CD4-positive, alpha-beta memory T cell (primary cell): ENCODE data around the gene TUBGCP2. TPM values are rescaled to one million over a fixed set of nuclear protein-coding genes. Genes with fewer than 3 reads are reported as not detected.
A peak's percentile ranks its signal among the peaks of the same experiment; 100 is the strongest.

Source experiments
- CTCF ChIA-PET: fragments of 350-600 bp; sonication (Branson Sonifier 250); formaldehyde crosslinking; loops from one replicate; lab custom pipeline; 2021; ENCODE audit warnings: inconsistent platforms; ENCODE audit not compliant: partially characterized antibody; lab: Charles Lee
- POLR2A ChIA-PET: fragments of 350-600 bp; sonication (Branson Sonifier 250); formaldehyde crosslinking; loops from one replicate; lab custom pipeline; 2021; ENCODE audit not compliant: partially characterized antibody; lab: Charles Lee
- DNase-seq, 5 donors: peaks; one replicate each; pipeline versions ENCODE4 v3.0.0 to v3.0.0-alpha.2; 2020 to 2022; ENCODE audit warnings: mixed read lengths in 1 of 5
- H3K27ac ChIP-seq: one replicate; pipeline ENCODE4 v1.7.0; 2013; ENCODE audit warnings: low read depth, low read length
- H3K27me3 ChIP-seq: 2 replicates; pipeline ENCODE4 v1.7.0; 2013; ENCODE audit warnings: mild to moderate bottlenecking, low read length, moderate library complexity; ENCODE audit not compliant: insufficient read depth
- H3K36me3 ChIP-seq: 2 replicates; pipeline ENCODE4 v1.7.0; 2013; ENCODE audit warnings: mild to moderate bottlenecking, low read length, moderate library complexity; ENCODE audit not compliant: insufficient read depth
- H3K4me1 ChIP-seq: 2 replicates; pipeline ENCODE4 v1.7.0; 2013; ENCODE audit warnings: mild to moderate bottlenecking, low read length, moderate library complexity; ENCODE audit not compliant: insufficient read depth
- H3K4me3 ChIP-seq, 2 donors: one replicate each; pipeline ENCODE4 v1.7.0; 2013; ENCODE audit warnings: low read length in 2 of 2, mild to moderate bottlenecking in 1 of 2
- H3K9me3 ChIP-seq, 2 donors: one replicate each; pipeline ENCODE4 v1.7.0; 2013; ENCODE audit warnings: low read length in 2 of 2, control low read depth in 1 of 2; ENCODE audit not compliant: control insufficient read depth in 1 of 2
- H3K27ac Mint-ChIP-seq, 7 donors: one replicate each; pipeline ENCODE4 v1.8.0; 2020 to 2021; ENCODE audit warnings: mixed read lengths in 7 of 7, mild to moderate bottlenecking in 6 of 7, inconsistent platforms in 3 of 7, moderate library complexity in 3 of 7
- H3K27me3 Mint-ChIP-seq, 2 donors: one replicate each; pipeline ENCODE4 v1.8.0; 2020 to 2021; ENCODE audit warnings: mixed read lengths in 2 of 2
- H3K36me3 Mint-ChIP-seq, 2 donors: one replicate each; pipeline ENCODE4 v1.8.0; 2020 to 2021; ENCODE audit warnings: mixed read lengths in 2 of 2, inconsistent platforms in 1 of 2, mild to moderate bottlenecking in 1 of 2
- H3K4me1 Mint-ChIP-seq, 4 donors: one replicate each; pipeline ENCODE4 v1.8.0; 2020 to 2021; ENCODE audit warnings: mixed read lengths in 4 of 4, mild to moderate bottlenecking in 1 of 4
- H3K4me3 Mint-ChIP-seq, 8 donors: one replicate each; pipeline ENCODE4 v1.8.0; 2020 to 2021; ENCODE audit warnings: mixed read lengths in 8 of 8, mild to moderate bottlenecking in 7 of 8, moderate library complexity in 6 of 8, inconsistent platforms in 3 of 8
- H3K9me3 Mint-ChIP-seq, 8 donors: one replicate each; pipeline ENCODE4 v1.8.0; 2020 to 2021; ENCODE audit warnings: mixed read lengths in 8 of 8, mild to moderate bottlenecking in 5 of 8, inconsistent platforms in 3 of 8, moderate library complexity in 1 of 8
- intact Hi-C: fragments of 100-400 bp; cut with micrococcal nuclease; formaldehyde crosslinking; loops from one replicate; pipeline ENCODE4 v1.15.1; 2023
- polyA plus RNA-seq, 2 donors: library from polyadenylated mRNA; unstranded; fragments of 300-500 nt; fragmentation: Illumina TruSeq; gene quantifications; one replicate each; pipeline ENCODE4 v1.2.3, GENCODE V29; 2021
- total RNA-seq, 2 experiments: library from RNA; stranded (reverse); gene quantifications; one replicate each; pipeline ENCODE4 v1.2.3, GENCODE V29; 2021

Gene TUBGCP2
- total and polyA plus RNA-seq, 4 experiments from 2014 or later: 14.1 to 74.0 (median 53.7) TPM

DNA sequence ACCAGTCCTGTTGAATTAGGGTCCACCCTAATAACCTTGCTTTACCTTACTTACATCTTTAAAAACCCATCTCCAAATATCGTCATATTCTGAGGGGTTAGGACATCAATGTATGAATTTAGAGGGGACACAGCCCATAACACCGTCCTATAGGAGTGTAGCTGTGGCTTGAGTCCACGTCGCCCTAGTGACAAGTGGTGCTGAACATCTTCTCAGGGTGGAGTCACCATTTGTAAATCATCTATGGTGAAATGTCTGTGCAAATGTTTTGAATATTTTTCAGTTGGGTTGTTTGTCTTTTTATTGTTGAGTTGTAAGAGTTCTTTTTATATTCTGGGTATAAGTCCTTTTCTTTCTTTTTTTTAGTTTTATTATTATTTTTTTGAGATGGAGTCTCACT lies 33.3 kb upstream of the TUBGCP2 start:
- intact Hi-C loops: no loop called here
- Mint-ChIP-seq H3K27me3 (peaks cover 16 to 27% of the 10 kb centered on the region in 2 donors), H3K36me3 (no peaks in the 10 kb centered on the region), H3K9me3 (no peaks in the 10 kb centered on the region), H3K4me1 (no peaks in the 10 kb centered on the region), H3K27ac (no peak overlapping the region), H3K4me3 (no peak overlapping the region)
- no peaks in the 10 kb centered on the region for H3K36me3 ChIP-seq
- ChIA-PET POLR2A (no interaction called here), CTCF (interaction anchor here (2.0 kb wide), 1 partner anchor 13 kb away, joined by 6 read pairs; no protein-coding TSS in a partner anchor)
- H3K27me3 ChIP-seq: peaks cover 7% of the 10 kb centered on the region
- H3K9me3 ChIP-seq: no peaks in the 10 kb centered on the region
- no peak for DNase-seq
- no peak overlapping the region for H3K4me3 ChIP-seq
- peaks cover 10% of the 10 kb centered on the region for H3K4me1 ChIP-seq
- H3K27ac ChIP-seq: no peak overlapping the region

DNA sequence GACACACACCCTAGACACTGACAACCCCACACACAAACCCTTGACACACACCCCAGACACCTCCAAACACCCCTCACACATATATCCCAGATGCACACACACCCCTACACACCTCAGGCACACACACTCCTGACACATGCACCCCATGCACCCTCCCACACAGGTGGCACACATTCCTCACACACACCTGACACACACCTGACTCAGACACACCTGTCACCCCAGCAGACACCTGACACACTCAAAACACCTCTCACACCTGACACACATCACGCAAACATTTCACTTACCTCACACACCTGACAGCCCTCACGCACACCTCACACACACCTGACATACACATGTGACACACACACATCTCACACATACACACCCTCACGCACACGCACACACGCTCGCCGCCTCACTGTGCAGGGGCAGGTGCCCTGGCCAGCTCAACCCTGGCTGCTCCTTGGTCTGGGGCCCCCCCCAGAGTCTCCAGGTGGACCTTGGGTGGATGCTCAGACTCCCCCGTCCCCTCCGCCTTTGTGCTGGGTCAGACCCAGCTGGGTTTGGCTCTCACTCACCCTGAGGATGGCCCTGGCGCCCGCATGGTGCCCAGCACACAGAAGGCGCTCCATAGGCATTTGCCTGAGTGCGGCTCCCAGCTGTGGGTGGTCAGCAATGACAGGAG lies 31.2 kb upstream of the TUBGCP2 start:
- no peak for DNase-seq
- no peaks in the 10 kb centered on the region for H3K36me3 ChIP-seq
- peaks cover 7 to 16% of the 10 kb centered on the region in 2 donors for H3K27me3 Mint-ChIP-seq
- ChIA-PET POLR2A (no interaction called here), CTCF (no interaction called here)
- intact Hi-C loops: no loop called here
- peaks cover 0 to 9% (median 2%) of the 10 kb centered on the region in 4 donors for H3K4me1 Mint-ChIP-seq
- no peak overlapping the region for H3K4me3 Mint-ChIP-seq
- no peaks in the 10 kb centered on the region for H3K36me3 Mint-ChIP-seq
- H3K27ac ChIP-seq: no peak overlapping the region
- no peaks in the 10 kb centered on the region for H3K9me3 ChIP-seq
- peaks cover 25% of the 10 kb centered on the region for H3K4me1 ChIP-seq
- no peak overlapping the region for H3K4me3 ChIP-seq
- H3K27ac Mint-ChIP-seq: no peak overlapping the region
- H3K9me3 Mint-ChIP-seq: no peaks in the 10 kb centered on the region
- H3K27me3 ChIP-seq: peaks cover 7% of the 10 kb centered on the region

DNA sequence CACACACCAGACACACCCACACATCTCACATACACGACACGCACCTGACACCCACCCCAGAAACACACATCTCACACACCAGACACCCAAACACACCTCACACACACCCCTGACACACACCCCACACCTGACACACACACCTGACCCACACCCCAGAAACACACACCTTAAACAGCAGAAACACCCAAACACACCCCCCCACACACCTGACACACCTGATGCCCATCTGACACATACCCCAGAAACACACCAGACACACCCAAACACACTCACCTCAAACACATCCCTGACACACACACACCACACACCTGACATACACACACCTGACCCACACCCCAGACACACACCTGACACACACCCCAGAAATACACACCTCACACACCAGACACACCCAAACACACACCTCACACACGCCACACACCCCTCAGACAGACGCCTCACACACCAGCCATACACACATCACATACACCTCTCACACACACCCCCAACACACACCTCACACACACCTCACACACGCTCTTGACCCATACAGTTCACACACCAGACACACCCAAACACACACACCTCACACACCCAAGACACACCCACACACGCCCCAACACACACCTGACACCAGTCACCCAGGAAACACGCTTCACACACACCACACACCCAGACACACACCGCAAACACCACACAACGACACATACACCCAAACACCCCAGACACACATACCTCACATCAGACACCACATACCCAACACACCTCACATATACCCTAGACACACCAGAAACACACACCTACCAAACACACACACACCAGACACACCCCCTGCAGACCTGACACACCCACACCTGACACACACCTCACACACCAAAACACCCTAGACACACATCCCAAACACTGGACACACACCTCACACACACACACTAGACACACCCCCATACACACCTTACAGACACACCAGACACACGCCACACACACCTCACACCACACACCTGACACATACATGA lies 29.7 kb upstream of the TUBGCP2 start:
- H3K27ac ChIP-seq: no peak overlapping the region
- POLR2A ChIA-PET: no interaction called here
- H3K4me3 ChIP-seq: no peak overlapping the region
- H3K9me3 Mint-ChIP-seq: peaks cover 0 to 2% (median 0%) of the 10 kb centered on the region in 8 donors
- H3K4me1 ChIP-seq: peaks cover 25% of the 10 kb centered on the region
- H3K4me3 Mint-ChIP-seq: no peak overlapping the region
- intact Hi-C loops: no loop called here
- H3K9me3 ChIP-seq: no peaks in the 10 kb centered on the region
- H3K27ac Mint-ChIP-seq: no peak overlapping the region
- peaks cover 0 to 12% (median 3%) of the 10 kb centered on the region in 4 donors for H3K4me1 Mint-ChIP-seq
- CTCF ChIA-PET: no interaction called here
- peaks cover 7% of the 10 kb centered on the region for H3K27me3 ChIP-seq
- H3K36me3 ChIP-seq: no peaks in the 10 kb centered on the region
- peak in 1 of 5 donors; percentile 29 for DNase-seq
- H3K27me3 Mint-ChIP-seq: peaks cover 2 to 8% of the 10 kb centered on the region in 2 donors
- no peaks in the 10 kb centered on the region for H3K36me3 Mint-ChIP-seq

DNA sequence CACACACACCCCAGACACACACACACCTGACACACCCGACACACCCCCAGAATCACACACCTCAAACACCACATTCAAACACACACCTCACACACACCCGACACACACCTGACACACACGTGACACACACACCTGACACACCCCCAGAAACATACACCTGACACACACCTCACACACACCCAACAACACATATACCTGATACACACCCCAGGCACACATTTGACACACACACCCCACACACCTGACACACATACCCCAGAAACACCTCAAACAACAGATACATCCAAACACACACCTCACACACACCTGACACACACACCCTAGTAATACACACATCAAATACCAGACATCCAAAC lies 28.7 kb upstream of the TUBGCP2 start:
- Histone ChIP-seq H3K36me3 (no peaks in the 10 kb centered on the region), H3K4me3 (no peak overlapping the region), H3K9me3 (no peaks in the 10 kb centered on the region), H3K27me3 (no peaks in the 10 kb centered on the region), H3K27ac (no peak overlapping the region), H3K4me1 (peaks cover 25% of the 10 kb centered on the region)
- no peak overlapping the region for H3K4me3 Mint-ChIP-seq
- no peaks in the 10 kb centered on the region for H3K36me3 Mint-ChIP-seq
- CTCF ChIA-PET: interaction anchor here (1.4 kb wide), 1 partner anchor 9 kb away, joined by 4 read pairs; no protein-coding TSS in a partner anchor
- H3K27ac Mint-ChIP-seq: no peak overlapping the region
- peaks cover 0 to 6% (median 0%) of the 10 kb centered on the region in 8 donors for H3K9me3 Mint-ChIP-seq
- POLR2A ChIA-PET: interaction anchor here (1.1 to 2.0 kb wide), 4 partner anchors 9 to 62 kb away, joined by 4 to 12 read pairs (median 5); partner anchors contain the start of genes FUOM and PRAP1
- H3K27me3 Mint-ChIP-seq: peaks cover 0 to 5% of the 10 kb centered on the region in 2 donors
- H3K4me1 Mint-ChIP-seq: peaks cover 0 to 17% (median 3%) of the 10 kb centered on the region in 4 donors
- intact Hi-C loops: loop anchor here (2.0 kb wide), 2 partner anchors 21 to 29 kb away; partner anchors contain the start of genes FUOM, TUBGCP2 and ZNF511
- no peak for DNase-seq

DNA sequence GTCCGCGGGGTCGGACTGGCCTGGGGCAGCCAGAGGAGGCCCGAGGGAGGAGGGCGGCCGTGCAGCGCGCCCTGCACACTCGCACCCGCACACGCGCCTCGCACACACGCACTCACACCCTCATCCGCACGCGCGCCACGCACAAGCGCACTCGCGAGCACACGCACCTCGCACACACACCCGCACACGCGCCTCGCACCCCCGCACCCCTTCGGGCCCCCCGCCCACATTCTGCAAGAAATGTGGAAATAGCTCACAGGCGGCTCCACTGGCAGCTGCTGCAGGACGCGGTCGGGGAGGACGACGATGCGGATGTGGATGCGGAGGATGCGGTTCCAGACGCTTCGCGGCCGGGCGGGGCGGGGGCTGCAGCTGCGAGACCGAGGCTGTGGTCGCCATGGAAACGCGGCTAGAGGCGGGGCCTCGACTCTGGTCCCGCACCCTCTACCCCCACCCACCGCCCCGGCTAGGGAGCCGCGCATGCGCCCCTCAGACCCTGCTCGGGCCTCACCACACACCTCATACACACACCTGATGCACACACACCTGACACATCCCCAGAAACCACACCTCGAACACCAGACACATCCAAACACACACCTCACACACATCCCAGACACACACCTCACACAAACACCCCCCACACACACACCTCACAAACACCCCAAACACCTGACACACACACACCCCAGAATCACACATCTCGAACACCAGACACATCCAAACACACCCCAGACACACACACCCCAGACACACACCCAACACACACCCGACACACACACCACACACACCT lies 28.1 kb upstream of the TUBGCP2 start, which contains the start of gene CALY:
TSS of gene CALY (minus strand) at position 320 of the 793 bp plus-strand sequence. CDS start 7,907 bp downstream, outside the sequence.
- Mint-ChIP-seq H3K4me3 (peak within 1 kb of the TSS; percentile 69 to 82 (median 78)), H3K4me1 (peaks cover 0 to 22% (median 3%) of the 10 kb centered on the region in 4 donors), H3K27ac (peak within 1 kb of the TSS in 6 of 7 donors; percentile 88 to 96 (median 90)), H3K36me3 (no peaks in the 10 kb centered on the region), H3K9me3 (peaks cover 0 to 7% (median 0%) of the 10 kb centered on the region in 8 donors), H3K27me3 (peaks cover 0 to 2% of the 10 kb centered on the region in 2 donors)
- peak within 1 kb of the TSS; percentile 64 for H3K27ac ChIP-seq
- peak; percentile 89 to 95 (median 92) for DNase-seq
- no peaks in the 10 kb centered on the region for H3K9me3 ChIP-seq
- CTCF ChIA-PET: interaction anchor here (1.4 kb wide), 1 partner anchor 9 kb away, joined by 4 read pairs; no protein-coding TSS in a partner anchor
- H3K27me3 ChIP-seq: no peaks in the 10 kb centered on the region
- no peaks in the 10 kb centered on the region for H3K36me3 ChIP-seq
- intact Hi-C loops: loop anchor here (2.0 kb wide), 2 partner anchors 22 to 28 kb away; partner anchors contain the start of genes FUOM, TUBGCP2 and ZNF511
- H3K4me3 ChIP-seq: peak within 1 kb of the TSS in 1 of 2 donors; percentile 57
- H3K4me1 ChIP-seq: peaks cover 25% of the 10 kb centered on the region
- POLR2A ChIA-PET: interaction anchor here (0.7 to 3.3 kb wide), 11 partner anchors 10 to 61 kb away, joined by 3 to 25 read pairs (median 6); partner anchors contain the start of genes FUOM, MTG1, PAOX and PRAP1

DNA sequence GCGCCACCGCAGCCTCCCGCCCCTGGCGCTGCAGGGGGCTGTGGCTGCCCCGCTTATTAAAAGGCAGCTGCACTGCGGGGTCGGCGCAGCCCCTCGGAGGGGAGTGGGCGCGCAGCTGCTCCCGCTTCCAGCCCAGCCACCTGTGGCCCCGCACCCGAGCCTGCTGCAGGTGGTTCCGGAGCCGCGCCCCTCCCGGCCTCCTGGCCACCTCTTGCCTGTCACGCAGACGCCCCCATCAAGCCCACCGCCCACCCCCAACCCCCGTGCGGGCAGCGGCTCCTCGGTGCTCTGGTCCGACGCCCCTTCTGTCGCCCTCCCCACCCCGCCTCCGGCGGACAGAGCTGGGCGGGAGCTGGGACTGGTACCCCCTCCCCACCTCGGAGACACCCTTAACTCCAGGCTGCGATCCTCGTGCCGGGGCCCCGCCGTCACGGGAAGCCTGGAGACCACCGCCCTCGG lies 27.5 kb upstream of the TUBGCP2 start:
- Histone ChIP-seq H3K4me3 (peak overlapping the region in 1 of 2 donors; percentile 57), H3K9me3 (no peaks in the 10 kb centered on the region), H3K27me3 (no peaks in the 10 kb centered on the region), H3K27ac (peak overlapping the region; percentile 64), H3K36me3 (no peaks in the 10 kb centered on the region), H3K4me1 (peaks cover 25% of the 10 kb centered on the region)
- Mint-ChIP-seq H3K9me3 (peaks cover 0 to 7% (median 0%) of the 10 kb centered on the region in 8 donors), H3K27ac (peak overlapping the region in 1 of 7 donors; percentile 35), H3K36me3 (no peaks in the 10 kb centered on the region), H3K4me1 (peaks cover 0 to 22% (median 3%) of the 10 kb centered on the region in 4 donors), H3K4me3 (no peak overlapping the region), H3K27me3 (peaks cover 0 to 1% of the 10 kb centered on the region in 2 donors)
- DNase-seq: peak in 3 of 5 donors; percentile 22 to 49 (median 26)
- ChIA-PET POLR2A (interaction anchor here (0.7 to 3.3 kb wide), 13 partner anchors 11 to 77 kb away, joined by 3 to 25 read pairs (median 5); partner anchors contain the start of genes ECHS1, FUOM, MTG1 and PAOX), CTCF (interaction anchor here (1.4 kb wide), 1 partner anchor 8 kb away, joined by 4 read pairs; no protein-coding TSS in a partner anchor)
- intact Hi-C loops: loop anchor here (2.0 kb wide), 2 partner anchors 23 to 27 kb away; partner anchors contain the start of genes FUOM, TUBGCP2 and ZNF511
